Measurements from ENCODE around the gene AURKA.
A peak's percentile ranks its signal among the peaks of the same experiment; 100 is the strongest.
"Not testable (repeated sequence)": the region's sequence is repeated elsewhere in the genome, so short reads cannot be mapped to it uniquely, and the experiment has no call there.

The AURKA gene

DNA sequence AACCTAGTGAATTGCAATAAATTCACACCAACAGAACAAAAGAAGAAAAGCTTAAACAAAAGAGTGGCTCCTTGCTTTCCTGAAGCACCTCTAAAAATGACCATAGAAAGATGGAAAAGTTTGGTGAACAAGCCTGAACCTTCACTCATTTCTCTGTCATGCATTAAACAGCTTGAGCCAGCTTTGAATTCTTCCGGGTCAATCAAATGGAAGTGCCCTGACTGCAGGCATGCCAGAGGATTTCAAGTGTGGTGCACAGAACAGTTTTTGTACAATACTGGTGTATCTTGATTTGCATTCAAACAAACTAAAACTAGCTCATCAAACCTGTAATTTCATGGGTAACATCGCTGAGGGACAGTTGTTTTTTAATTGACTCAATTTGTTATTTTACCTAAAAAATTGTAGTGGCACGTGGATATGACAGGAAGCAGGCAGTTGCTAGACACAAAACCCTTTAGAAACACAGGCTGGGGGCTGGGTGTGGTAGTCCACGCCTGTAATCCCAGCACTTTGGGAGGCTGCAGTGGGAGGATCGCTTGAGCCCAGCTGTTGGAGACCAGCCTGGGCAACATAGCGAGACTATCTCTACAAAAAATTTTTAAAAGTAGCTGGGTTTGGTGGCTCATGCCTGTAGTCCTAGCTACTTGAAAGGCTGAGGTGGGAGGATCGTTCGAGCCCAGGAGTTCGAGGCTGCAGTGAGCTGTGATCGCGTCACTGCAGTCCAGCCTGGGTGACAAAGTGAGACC lies 29.1 kb upstream of the AURKA start:
- no peak for DNase-seq

DNA sequence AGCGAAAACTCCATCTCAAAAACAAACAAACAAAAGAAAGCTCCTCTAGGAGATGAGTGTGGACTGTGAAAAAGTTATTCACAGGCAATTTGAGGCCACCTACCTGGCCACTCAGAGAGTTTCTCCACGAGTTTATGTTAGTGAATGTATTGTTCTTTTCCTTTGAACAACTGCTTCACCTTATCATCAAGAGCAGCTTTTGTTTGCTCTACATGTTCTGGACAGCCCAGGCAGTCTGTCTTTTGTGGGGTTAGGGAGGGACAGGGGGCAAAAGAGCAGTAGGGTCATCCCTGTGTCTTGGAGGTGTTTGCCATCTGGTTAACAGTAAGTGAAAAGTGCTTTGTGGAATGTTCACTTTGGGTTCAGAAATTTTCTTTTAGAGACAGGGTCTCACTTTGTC lies 28.0 kb upstream of the AURKA start:
- no peak for DNase-seq

GRCh38 chr20:56418385-56418861 lies 26.4 kb upstream of the AURKA start:
- DNase-seq, result no peak

- no peak for DNase-seq
These were observed 25.9 kb upstream of the AURKA start for GRCh38 chr20:56417911-56418310.

- DNase-seq, result no peak
These were observed 25.4 kb upstream of the AURKA start for GRCh38 chr20:56417402-56417801.

- DNase-seq, result peak; percentile 62
These were observed 23.1 kb upstream of the AURKA start for GRCh38 chr20:56414842-56415765.

DNA sequence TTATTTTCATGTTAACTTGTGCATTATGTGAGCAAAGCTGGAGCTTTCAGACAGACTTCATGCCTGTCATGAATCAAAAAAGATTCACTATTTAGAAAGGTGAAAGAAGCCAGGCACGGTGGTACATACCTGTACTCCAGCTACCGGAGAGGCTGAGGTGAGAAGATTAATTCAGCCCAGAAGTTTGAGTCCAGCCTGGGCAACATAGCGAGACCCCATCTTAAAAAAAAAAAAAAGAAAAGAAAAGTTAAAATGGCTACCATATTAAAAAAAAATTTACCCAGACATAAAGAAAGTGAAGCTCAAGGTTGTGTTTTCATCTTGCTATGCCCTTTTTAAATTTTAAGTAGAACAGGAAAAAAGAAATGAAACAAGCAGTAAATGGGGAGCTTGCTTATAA lies 20.9 kb upstream of the AURKA start:
- no peak for DNase-seq

DNA sequence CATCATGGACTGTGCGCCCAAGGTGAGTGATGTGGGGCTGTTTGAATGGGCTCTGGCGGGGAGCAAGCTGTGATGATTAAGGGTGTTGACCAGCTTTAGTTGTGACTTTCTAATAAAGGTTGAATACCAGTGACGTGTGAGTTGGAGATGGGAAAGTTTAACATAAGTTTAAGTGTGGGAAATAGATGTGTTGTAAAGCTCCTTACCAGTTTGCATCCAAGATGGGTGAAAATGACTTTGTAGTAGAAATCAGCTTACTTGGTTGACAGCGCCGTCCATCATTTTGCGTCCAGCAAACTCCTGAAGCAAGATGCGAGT lies 20.4 kb upstream of the AURKA start:
- DNase-seq, result no peak

DNA sequence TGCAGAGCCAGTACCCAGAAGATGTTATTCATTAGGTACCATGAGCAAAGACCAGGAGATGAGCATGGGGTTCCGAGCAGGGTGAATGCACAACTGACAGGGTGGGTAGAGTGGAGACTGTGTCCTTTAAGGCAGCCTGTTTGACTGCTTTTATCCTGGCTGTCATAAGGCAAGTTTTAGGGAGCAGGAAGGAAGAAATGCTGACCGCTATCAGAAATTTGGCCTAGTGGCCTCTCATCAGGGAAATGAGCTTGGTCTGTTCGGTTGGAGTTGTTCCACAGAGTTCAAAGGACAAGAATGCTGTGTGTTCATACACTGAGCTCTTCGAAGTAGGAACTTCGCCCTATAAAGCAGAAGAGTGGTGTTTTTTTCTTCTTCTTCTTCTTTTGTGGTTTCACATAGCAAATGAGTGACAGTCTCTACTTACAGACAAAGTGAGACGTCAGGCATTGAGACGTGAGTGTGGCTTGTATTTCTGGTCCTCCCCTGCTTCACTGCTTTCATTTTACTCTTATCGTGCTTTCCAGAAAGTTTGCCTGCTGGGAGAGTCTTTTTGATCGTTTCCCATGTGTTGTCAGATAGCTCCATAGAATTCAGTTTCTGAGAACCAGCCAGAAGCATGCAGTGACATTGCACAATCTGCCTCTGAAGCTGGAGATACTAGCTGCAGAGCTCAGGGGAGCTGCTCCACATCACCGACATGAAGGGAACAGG lies 19.9 kb upstream of the AURKA start, which contains the start of gene CASS4:
Gene CASS4 (plus strand): TSS at position 502 of the 714 bp plus-strand sequence. CDS start 199 bp downstream, at position 701.
- peak; percentile 22 for DNase-seq

- DNase-seq, result not testable (repeated sequence)
These were observed 19.3 kb upstream of the AURKA start for GRCh38 chr20:56411287-56411686.

DNA sequence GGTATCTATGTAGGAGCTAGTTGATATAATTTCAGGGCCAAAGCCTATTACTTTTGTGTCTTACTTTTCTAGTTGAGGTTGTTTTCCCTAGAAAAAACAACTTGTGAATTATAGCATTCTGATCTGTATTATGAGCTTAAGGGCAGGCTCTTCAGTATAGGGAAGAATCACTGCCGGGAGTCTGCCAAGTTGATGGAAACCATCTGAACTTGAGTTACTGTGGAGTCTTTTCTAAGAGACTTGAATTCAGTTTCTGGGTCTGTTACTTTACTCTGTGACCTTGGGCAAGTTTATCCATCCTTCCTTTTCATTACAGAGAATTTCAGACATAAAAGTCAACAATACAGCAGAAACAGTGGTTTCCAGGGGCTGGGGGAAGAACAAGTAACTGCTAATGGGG lies 17.9 kb upstream of the AURKA start:
- DNase-seq, result no peak

- DNase-seq, result no peak
These were observed 17.5 kb upstream of the AURKA start for GRCh38 chr20:56409521-56409920.

DNA sequence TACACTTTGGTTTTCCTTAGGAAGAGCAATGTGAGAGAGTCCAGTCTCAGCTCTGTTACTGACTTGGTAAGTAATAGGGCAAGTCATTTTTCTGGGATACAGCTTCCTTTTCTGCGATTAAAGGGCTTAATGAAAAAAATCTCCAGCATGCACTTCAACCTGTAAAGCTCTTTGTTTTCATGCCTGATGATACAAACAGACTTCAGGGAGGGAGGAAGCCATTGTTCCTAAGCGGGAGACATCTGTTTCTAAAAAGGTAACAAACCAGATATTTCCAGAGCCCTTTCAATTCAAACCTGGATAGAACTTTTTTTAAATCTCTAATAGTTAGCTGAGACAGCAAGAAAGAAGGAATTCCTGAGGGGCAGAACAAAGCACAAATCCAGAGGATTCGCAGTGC lies 14.9 kb upstream of the AURKA start:
- DNase-seq, result no peak

GRCh38 chr20:56405356-56405755 lies 13.3 kb upstream of the AURKA start:
- DNase-seq, result not testable (repeated sequence)

DNA sequence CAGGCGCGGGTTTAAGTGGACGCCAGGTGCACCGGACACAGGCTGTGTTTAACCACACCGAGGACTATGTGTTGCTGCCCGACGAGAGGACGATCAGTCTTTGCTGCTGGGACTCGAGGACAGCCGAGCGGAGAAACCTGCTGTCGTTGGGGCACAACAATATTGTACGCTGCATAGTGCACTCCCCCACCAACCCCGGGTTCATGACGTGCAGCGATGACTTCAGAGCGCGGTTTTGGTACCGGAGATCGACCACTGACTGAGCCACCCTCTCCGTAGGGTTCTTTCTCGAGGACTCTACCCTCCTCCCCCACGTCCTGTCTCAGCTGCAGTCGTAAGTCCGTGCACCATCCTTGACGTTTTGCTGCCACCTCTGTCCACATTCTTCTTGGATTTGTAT lies 11.4 kb upstream of the AURKA start:
- no peak for DNase-seq

GRCh38 chr20:56400001-56400640 lies 8.1 kb upstream of the AURKA start:
- DNase-seq, result peak; percentile 68

- DNase-seq, result no peak
These were observed 3.2 kb upstream of the AURKA start for GRCh38 chr20:56395166-56395565.

DNA sequence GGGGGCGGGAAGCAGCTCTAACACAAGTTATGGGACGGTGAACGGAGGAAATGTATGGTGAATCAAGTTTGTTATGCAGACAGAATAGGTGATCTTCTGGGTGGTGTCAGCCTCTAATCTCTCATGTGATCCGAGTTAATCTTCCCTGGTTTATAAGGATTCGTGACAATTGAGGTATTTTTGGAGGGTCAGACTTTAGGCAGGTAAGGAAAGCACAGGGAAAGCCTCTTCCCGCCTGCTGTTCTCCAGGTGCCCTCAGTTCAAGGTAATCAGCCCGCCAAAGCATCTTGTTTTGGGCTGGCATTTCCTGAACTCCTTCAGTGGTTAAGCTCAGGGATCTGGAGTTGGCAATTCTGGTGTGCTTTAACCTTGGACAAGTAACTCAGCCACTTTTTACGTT lies 1.6 kb upstream of the AURKA start:
- no peak for DNase-seq

- DNase-seq, result no peak
These were observed 967 bp upstream of the AURKA start for GRCh38 chr20:56392881-56393482.

DNA sequence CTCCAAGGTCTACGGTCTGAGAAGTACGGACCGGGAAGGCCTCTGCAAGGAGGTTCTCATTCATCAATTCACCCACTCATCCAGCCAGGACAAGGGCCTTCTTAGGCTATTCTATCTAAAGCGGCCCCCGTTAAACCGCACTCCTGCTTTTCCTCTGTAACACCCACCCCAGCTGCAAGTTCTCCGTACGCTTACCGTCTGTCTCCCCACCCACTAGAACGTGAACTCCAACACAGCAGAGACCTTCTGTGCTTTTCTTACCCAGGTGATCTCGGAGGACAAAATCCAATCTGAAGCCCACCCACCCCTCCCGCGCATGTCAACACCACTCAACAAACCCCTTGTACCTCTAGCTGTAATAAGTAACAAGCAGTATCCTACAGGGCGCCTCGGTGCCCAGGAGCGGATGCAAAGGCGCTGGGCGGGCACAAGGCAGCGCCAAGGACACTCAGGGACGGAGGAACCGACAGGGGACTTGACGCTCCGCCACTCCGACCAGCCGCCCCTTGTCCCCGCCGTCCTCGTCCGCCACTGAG lies 351 bp downstream of the AURKA start:
- no peak for DNase-seq

- DNase-seq, result no peak
These were observed 978 bp downstream of the AURKA start for GRCh38 chr20:56391037-56391436.

- DNase-seq, result not testable (repeated sequence)
These were observed 1.6 kb downstream of the AURKA start for GRCh38 chr20:56390396-56390795.
